ENCODE measurements around the gene SIL1. TPM values are rescaled to one million over a fixed set of nuclear protein-coding genes. Genes with fewer than 3 reads are reported as not detected.

Gene SIL1
- total and polyA plus RNA-seq, 2 of the 4 experiments (the other 2 are of a cell fraction) = 56.1 to 66.0 TPM

DNA sequence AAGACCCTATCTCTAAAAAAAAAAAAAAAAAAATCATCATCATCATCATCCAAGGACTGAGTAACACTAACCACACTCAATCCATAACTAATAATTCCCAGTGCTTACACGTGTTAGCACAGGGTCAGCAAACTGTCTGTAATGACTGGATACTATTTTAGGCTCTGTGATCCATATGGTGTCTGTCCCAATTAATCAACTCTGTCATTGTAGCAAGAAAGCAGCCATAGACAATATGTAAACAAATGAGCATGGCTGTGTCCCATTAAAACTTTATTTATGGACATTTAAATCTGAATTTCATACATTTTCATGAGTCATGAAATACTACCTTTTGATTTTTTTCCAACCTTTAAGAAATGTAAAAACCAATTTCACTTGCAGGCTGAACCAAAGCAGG is 148.4 kb downstream of the SIL1 start:
- BruUV-seq (replicated peaks) = no TSS peak
- no peak for DNase-seq

More for the DNA sequence above, 148.4 kb downstream of the SIL1 start:
- TF ChIP-seq, protein P1, sequence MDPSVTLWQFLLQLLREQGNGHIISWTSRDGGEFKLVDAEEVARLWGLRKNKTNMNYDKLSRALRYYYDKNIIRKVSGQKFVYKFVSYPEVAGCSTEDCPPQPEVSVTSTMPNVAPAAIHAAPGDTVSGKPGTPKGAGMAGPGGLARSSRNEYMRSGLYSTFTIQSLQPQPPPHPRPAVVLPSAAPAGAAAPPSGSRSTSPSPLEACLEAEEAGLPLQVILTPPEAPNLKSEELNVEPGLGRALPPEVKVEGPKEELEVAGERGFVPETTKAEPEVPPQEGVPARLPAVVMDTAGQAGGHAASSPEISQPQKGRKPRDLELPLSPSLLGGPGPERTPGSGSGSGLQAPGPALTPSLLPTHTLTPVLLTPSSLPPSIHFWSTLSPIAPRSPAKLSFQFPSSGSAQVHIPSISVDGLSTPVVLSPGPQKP (IDR thresholded peaks at IDR 0.05; ENCODE audit: borderline replicate concordance, low read depth, low read length) = no peak
- TF ChIP-seq NFE2L2 (IDR thresholded peaks at IDR 0.05; ENCODE audit: low read depth, low read length) (no peak), BHLHE40 (IDR thresholded peaks at IDR 0.05; ENCODE audit: low read depth, low read length) (no peak), CEBPB (IDR thresholded peaks at IDR 0.05; ENCODE audit: low read depth, low read length) (no peak), RCOR1 (IDR thresholded peaks at IDR 0.05; ENCODE audit: insufficient replicate concordance, low read length) (no peak), MXI1 (IDR thresholded peaks at IDR 0.05; ENCODE audit: borderline replicate concordance, low read depth, low read length) (no peak)
- TF ChIP-seq, protein P2, sequence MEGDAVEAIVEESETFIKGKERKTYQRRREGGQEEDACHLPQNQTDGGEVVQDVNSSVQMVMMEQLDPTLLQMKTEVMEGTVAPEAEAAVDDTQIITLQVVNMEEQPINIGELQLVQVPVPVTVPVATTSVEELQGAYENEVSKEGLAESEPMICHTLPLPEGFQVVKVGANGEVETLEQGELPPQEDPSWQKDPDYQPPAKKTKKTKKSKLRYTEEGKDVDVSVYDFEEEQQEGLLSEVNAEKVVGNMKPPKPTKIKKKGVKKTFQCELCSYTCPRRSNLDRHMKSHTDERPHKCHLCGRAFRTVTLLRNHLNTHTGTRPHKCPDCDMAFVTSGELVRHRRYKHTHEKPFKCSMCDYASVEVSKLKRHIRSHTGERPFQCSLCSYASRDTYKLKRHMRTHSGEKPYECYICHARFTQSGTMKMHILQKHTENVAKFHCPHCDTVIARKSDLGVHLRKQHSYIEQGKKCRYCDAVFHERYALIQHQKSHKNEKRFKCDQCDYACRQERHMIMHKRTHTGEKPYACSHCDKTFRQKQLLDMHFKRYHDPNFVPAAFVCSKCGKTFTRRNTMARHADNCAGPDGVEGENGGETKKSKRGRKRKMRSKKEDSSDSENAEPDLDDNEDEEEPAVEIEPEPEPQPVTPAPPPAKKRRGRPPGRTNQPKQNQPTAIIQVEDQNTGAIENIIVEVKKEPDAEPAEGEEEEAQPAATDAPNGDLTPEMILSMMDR (conservative IDR thresholded peaks at IDR 0.05; ENCODE audit: low read depth, low read length) = no peak
- Histone ChIP-seq H2AK5ac (ENCODE audit: low read depth, low read length) (no peak overlapping the region), H3K9ac (ENCODE audit: low read depth, low read length) (no peak overlapping the region), H4K91ac (ENCODE audit: insufficient read depth, low read depth, low read length) (no peak overlapping the region), H4K5ac (ENCODE audit: low read depth, low read length) (no peak overlapping the region), H3K27ac (ENCODE audit: insufficient read depth, low read length) (no peak overlapping the region), H3K4ac (ENCODE audit: low read depth, low read length) (no peak overlapping the region), H3K14ac (replicated peaks; ENCODE audit: low read depth, low read length) (no peak overlapping the region), H2BK15ac (ENCODE audit: low read depth, low read length) (no peak overlapping the region), H3K56ac (ENCODE audit: extremely low read depth, insufficient read depth, low read length) (no peak overlapping the region), H3K4me1 (ENCODE audit: control insufficient read depth, insufficient read depth, low read length) (no peaks in the 10 kb centered on the region), H2AFZ (replicated peaks; ENCODE audit: low read length, poor library complexity) (no peak overlapping the region), H2BK120ac (ENCODE audit: low read depth, low read length) (no peak overlapping the region), H2BK5ac (ENCODE audit: low read depth, low read length, poor library complexity, severe bottlenecking) (no peak overlapping the region), H3K23ac (ENCODE audit: low read depth, low read length) (no peak overlapping the region), H2BK20ac (ENCODE audit: low read depth, low read length) (no peak overlapping the region), H3K4me3 (ENCODE audit: insufficient read depth, low read depth, low read length) (no peak overlapping the region), H3K9me1 (ENCODE audit: insufficient read depth, low read length) (no peaks in the 10 kb centered on the region), H3K4me2 (ENCODE audit: low read depth, low read length) (no peak overlapping the region), H3K9me3 (ENCODE audit: control insufficient read depth, insufficient read depth, low read length) (no peaks in the 10 kb centered on the region), H3K79me1 (ENCODE audit: low read depth in 1 of 2, low read length in 2 of 2) (no peaks in the 10 kb centered on the region), H4K8ac (ENCODE audit: low read depth in 2 of 2, low read length in 2 of 2) (no peak overlapping the region), H3K36me3 (ENCODE audit: control insufficient read depth, insufficient read depth, low read length) (no peaks in the 10 kb centered on the region), H3K18ac (ENCODE audit: low read depth, low read length) (no peak overlapping the region), H3K27me3 (ENCODE audit: control insufficient read depth, insufficient read depth, low read length) (no peaks in the 10 kb centered on the region; the same call in 1 of the 2 replicates), H4K20me1 (ENCODE audit: insufficient read depth, low read length) (peaks cover 2% of the 10 kb centered on the region; the same call in 1 of the 2 replicates), H2AK9ac (replicated peaks; ENCODE audit: low read depth, low read length, poor library complexity) (no peak overlapping the region)
- dilution Hi-C loops (cut with HindIII; ENCODE audit: low sequenced_read_pairs, unreplicated experiment) (no loop called here), in situ Hi-C loops (cut with MboI; ENCODE audit: low sequenced_read_pairs) (no loop called here), intact Hi-C loops (cut with micrococcal nuclease) (no loop called here)
- ChIA-PET CTCF (no interaction called here), POLR2A (ENCODE audit: unreplicated experiment) (no interaction called here)
- WGBS, 2 experiments (ENCODE audit: extremely low coverage in 2 of 2, insufficient read length in 1 of 2) = no CpG with 5 or more reads among the region's 1 CpG
- no peak for ATAC-seq (ENCODE audit: low read depth)
